Endothelial cell of umbilical vein (primary cell): ENCODE results near the gene ATG7. TPM values are rescaled to one million over a fixed set of nuclear protein-coding genes. Genes with fewer than 3 reads are reported as not detected.

Experiments used
- BruUV-seq: library from RNA; stranded (reverse); fragments of 400-500 nt; replicated peaks from 2 replicates; lab custom pipeline; 2021; lab: Mats Ljungman, UMichigan
- CTCF ChIA-PET: fragments of 300-600, 350-600 bp; sonication (Branson Sonifier 250); formaldehyde crosslinking; loops from one replicate; lab custom pipeline; 2021; ENCODE audit warnings: antibody characterized with exemption, inconsistent platforms; lab: Charles Lee
- POLR2A ChIA-PET: fragments of 300-600, 350-600 bp; sonication (Branson Sonifier 250); formaldehyde crosslinking; loops from one replicate; lab custom pipeline; 2021; ENCODE audit warnings: antibody characterized with exemption, inconsistent platforms; lab: Charles Lee
- DNase-seq: peaks from one replicate; pipeline ENCODE4 v3.0.0-alpha.2; 2011; ENCODE audit warnings: low read depth, low spot score
- FAIRE-seq: peaks from 2 replicates; lab custom pipeline; 2011; peaks lifted over from hg19 to GRCh38; lab: Jason Lieb, UNC
- H2AFZ ChIP-seq: 2 replicates; pipeline ENCODE4 v1.6.0; 2012; ENCODE audit warnings: low read depth, low read length, control low read depth, inconsistent platforms
- H3K27ac ChIP-seq: 2 replicates; pipeline ENCODE4 v1.5.1; 2011; ENCODE audit warnings: low read depth, mild to moderate bottlenecking, control low read depth, low read length, moderate library complexity; ENCODE audit not compliant: insufficient read depth
- H3K27me3 ChIP-seq, 2 experiments: 2 replicates each; pipeline versions ENCODE4 v1.6.0 to v1.6.1; 2011; ENCODE audit warnings: low read length in 2 of 2, mixed read lengths in 1 of 2; ENCODE audit not compliant: control insufficient read depth in 2 of 2, insufficient read depth in 2 of 2
- H3K36me3 ChIP-seq, 2 experiments: 2 replicates in 1 of 2; 3 replicates in 1 of 2; pipeline ENCODE4 v1.5.1; 2011; ENCODE audit warnings: low read length in 2 of 2, mild to moderate bottlenecking in 1 of 2, moderate library complexity in 1 of 2; ENCODE audit not compliant: control insufficient read depth in 2 of 2, insufficient read depth in 2 of 2; ENCODE audit errors: extremely low read depth in 1 of 2
- H3K4me1 ChIP-seq: 3 replicates; pipeline ENCODE4 v1.5.1; 2011; ENCODE audit warnings: mild to moderate bottlenecking, low read length; ENCODE audit not compliant: control insufficient read depth, insufficient read depth; ENCODE audit errors: extremely low read depth
- H3K4me2 ChIP-seq: 2 replicates; pipeline ENCODE4 v1.6.1; 2011; ENCODE audit warnings: low read length, control low read depth, mixed read lengths; ENCODE audit not compliant: insufficient read depth
- H3K4me3 ChIP-seq, 3 experiments: fragments of 200-600 bp in 1 of 3; sonication (generic), shearing (Covaris generic) in 1 of 3; replicated peaks in 1 of 3; 2 replicates each; pipeline ENCODE4 v1.5.1; 2011 to 2016; ENCODE audit warnings: control low read depth in 3 of 3, low read length in 3 of 3, mild to moderate bottlenecking in 2 of 3, inconsistent platforms in 1 of 3, low read depth in 1 of 3, moderate library complexity in 1 of 3; ENCODE audit not compliant: insufficient read depth in 1 of 3
- H3K79me2 ChIP-seq: 2 replicates; pipeline ENCODE4 v1.6.0; 2012; ENCODE audit warnings: low read length, inconsistent platforms; ENCODE audit not compliant: control insufficient read depth, insufficient read depth
- H3K9ac ChIP-seq: replicated peaks from 2 replicates; pipeline ENCODE3; 2011; ENCODE audit warnings: low read length, control low read depth; ENCODE audit not compliant: insufficient read depth; ENCODE audit errors: extremely low read depth
- H3K9me1 ChIP-seq: replicated peaks from 3 replicates; pipeline ENCODE4 v1.6.0; 2011; ENCODE audit warnings: mild to moderate bottlenecking, low read length; ENCODE audit not compliant: control insufficient read depth, insufficient read depth; ENCODE audit errors: extremely low read depth
- H3K9me3 ChIP-seq: replicated peaks from 2 replicates; pipeline ENCODE4 v1.5.1; 2012; ENCODE audit warnings: low read length, inconsistent platforms; ENCODE audit not compliant: control insufficient read depth, insufficient read depth
- H4K20me1 ChIP-seq: replicated peaks from 2 replicates; pipeline ENCODE3; 2011; ENCODE audit warnings: mild to moderate bottlenecking, low read length; ENCODE audit not compliant: control insufficient read depth, insufficient read depth; ENCODE audit errors: extremely low read depth
- CTCF ChIP-seq, 2 donors: IDR thresholded peaks; 1 replicate in 1 of 2; 2 replicates in 1 of 2; pipeline ENCODE4 v1.5.1; 2011; ENCODE audit warnings: low read length in 2 of 2, mild to moderate bottlenecking in 2 of 2, moderate library complexity in 2 of 2, control low read depth in 1 of 2, inconsistent platforms in 1 of 2, low read depth in 1 of 2; ENCODE audit not compliant: insufficient read depth in 1 of 2; ENCODE audit errors: extremely low read depth in 1 of 2
- EZH2 ChIP-seq: IDR thresholded peaks from 2 replicates; pipeline ENCODE4 v1.6.1; 2012; ENCODE audit warnings: borderline replicate concordance, low read depth, mild to moderate bottlenecking, moderate library complexity, low read length, inconsistent platforms; ENCODE audit not compliant: severe bottlenecking
- FOS ChIP-seq: IDR thresholded peaks from 2 replicates; pipeline ENCODE4 v1.6.1; 2011; ENCODE audit warnings: mild to moderate bottlenecking, low read length, moderate library complexity, borderline replicate concordance; ENCODE audit not compliant: insufficient read depth
- GATA2 ChIP-seq: IDR thresholded peaks from 2 replicates; pipeline ENCODE4 v1.7.0; 2011; ENCODE audit warnings: low read depth, mild to moderate bottlenecking, moderate library complexity, mixed read lengths, low read length; ENCODE audit not compliant: insufficient read length, insufficient read depth
- JUN ChIP-seq: IDR thresholded peaks from 2 replicates; pipeline ENCODE4 v1.6.1; 2011; ENCODE audit warnings: borderline replicate concordance, low read depth; ENCODE audit not compliant: insufficient read length, insufficient read depth
- POLR2A ChIP-seq: IDR thresholded peaks from 2 replicates; pipeline ENCODE4 v1.6.1; 2012; ENCODE audit warnings: low read depth, mild to moderate bottlenecking, control low read depth, low read length
- dilution Hi-C: fragments of 300-500 bp; cut with MboI; formaldehyde crosslinking; loops from one replicate; pipeline ENCODE4 v1.15.0; 2019; ENCODE audit warnings: low sequenced_read_pairs; ENCODE audit not compliant: extremely low pct_ligation_motif_present
- intact Hi-C: fragments of 100-400 bp; cut with micrococcal nuclease; formaldehyde crosslinking; loops from one replicate; pipeline ENCODE4 v1.10.0; 2022
- polyA plus RNA-seq, 4 experiments: library from polyadenylated mRNA; depleted of rRNA in 3 of 4; stranded (reverse) in 3 of 4; unstranded in 1 of 4; fragments of >200 nt; gene quantifications; 2 replicates each; pipeline versions ENCODE4 v1.2.1 to v1.2.3, GENCODE V29; 2011 to 2012; ENCODE audit warnings: missing spikeins in 1 of 4
- total RNA-seq: library from RNA; stranded (reverse); gene quantifications from 2 replicates; pipeline ENCODE4 v1.2.3, GENCODE V29; 2021

Gene ATG7
- total and polyA plus RNA-seq, 2 donors (not counting 3 experiments of a cell fraction or from before 2014, with no cell fraction given): 30.8 to 48.3 TPM

DNA sequence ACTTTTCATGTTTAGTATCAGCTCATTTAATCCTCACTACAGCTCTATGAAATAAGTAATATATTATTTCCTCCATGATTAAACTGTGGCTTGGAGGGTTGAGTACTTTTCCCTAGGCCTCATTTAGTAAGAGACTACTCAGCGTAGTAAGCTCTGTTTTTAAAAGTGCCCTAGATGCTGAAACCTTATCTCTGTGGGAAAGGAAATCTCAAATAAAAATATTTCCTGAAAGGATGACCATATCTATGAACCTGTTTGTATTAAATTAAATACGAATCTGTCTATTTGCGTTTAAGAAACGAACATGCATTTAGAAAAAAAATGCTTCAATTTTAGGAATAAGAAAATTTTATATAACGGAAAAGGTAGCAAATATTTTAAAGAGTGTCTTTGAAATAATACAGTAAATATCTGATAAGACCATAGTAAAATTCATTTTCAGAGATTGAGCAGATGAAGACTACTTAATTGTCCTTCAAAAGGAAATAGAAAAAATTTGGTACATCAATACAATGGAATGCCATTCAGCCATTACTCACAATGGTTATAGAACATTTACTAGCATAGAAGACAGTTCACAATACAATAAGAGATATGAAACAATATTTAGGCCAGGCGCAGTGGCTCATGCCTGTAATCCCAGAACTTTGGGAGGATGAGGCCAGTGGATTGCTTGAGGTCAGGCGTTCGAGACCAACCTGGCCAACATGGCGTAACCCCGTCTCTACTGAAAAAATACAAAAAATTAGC lies 56.2 kb downstream of the ATG7 start:
- Histone ChIP-seq H4K20me1 (no peaks in the 10 kb centered on the region), H3K4me1 (peaks cover 40% of the 10 kb centered on the region), H3K4me2 (peak overlapping the region; percentile 55), H3K4me3 (no peak overlapping the region), H3K27me3 (no peaks in the 10 kb centered on the region), H3K9me1 (no peaks in the 10 kb centered on the region), H2AFZ (no peak overlapping the region), H3K9ac (no peak overlapping the region), H3K27ac (peak overlapping the region; percentile 56), H3K36me3 (peaks cover 2 to 5% of the 10 kb centered on the region in 2 experiments), H3K9me3 (no peaks in the 10 kb centered on the region), H3K79me2 (no peaks in the 10 kb centered on the region)
- FAIRE-seq (peak; percentile 31), DNase-seq (peak; percentile 81)
- dilution Hi-C loops: no loop called here
- no TSS peak for BruUV-seq
- intact Hi-C loops: loop anchor here (1.0 kb wide), 2 partner anchors 40 to 90 kb away; no protein-coding TSS in a partner anchor
- ChIA-PET POLR2A (no interaction called here), CTCF (interaction anchor here (1.0 to 1.5 kb wide), 4 partner anchors 26 to 173 kb away, joined by 4 to 6 read pairs (median 5); partner anchors contain the start of gene ATG7)
- no peak for TF ChIP-seq JUN
- no peak for TF ChIP-seq FOS
- no peak for TF ChIP-seq CTCF (IDR thresholded peaks at IDR 0.05; ENCODE audit: extremely low read depth in 1 of 2, insufficient read depth in 1 of 2, low read depth in 1 of 2, low read length in 2 of 2)
- peak; percentile 51 for TF ChIP-seq GATA2
- TF ChIP-seq EZH2: no peak
- TF ChIP-seq POLR2A: no peak
